HG03354 (cell line): Measurements from ENCODE around the gene CNN2.

ENCODE experiments used
- ATAC-seq: cut with Tn5 transposase; IDR thresholded peaks from one replicate; pipeline ENCODE4 v1.9.1; 2021; ENCODE audit warnings: mild to moderate bottlenecking; ENCODE audit not compliant: unreplicated experiment, poor library complexity, severe bottlenecking

CNN2 gene

GRCh38 chr19:1009041-1009980, 17.1 kb upstream of the CNN2 start:
- no peak for ATAC-seq

DNA sequence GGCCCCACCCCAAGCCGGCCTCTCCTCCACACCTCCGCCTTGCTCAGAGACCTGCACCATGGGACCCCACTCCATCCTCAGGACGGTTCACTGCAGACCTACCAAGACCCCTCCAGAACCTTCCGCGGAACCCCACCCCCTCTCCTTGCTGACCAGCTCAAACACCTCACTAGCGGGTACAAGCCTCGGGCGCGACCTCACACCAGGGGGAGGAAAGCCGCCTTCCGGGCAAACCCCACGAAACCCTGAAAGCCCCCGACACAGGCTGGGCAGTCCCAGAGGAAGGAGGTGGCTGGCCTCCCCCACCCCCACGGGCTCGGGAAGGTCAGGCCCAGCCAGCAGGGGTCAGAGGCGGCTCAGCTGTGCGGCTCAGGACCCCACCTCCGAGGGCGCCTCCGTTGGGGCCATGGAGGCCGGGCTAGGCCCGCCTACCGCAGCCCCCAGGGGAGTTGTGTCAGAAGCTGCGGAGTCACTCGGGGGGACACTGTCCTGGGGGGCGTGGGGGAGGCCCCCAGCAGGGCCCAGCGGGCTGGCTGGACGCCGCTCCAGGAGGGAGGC, 16.3 kb upstream of the CNN2 start:
- ATAC-seq, result no peak

GRCh38 chr19:1010586-1011510, 15.6 kb upstream of the CNN2 start:
- no peak for ATAC-seq

DNA sequence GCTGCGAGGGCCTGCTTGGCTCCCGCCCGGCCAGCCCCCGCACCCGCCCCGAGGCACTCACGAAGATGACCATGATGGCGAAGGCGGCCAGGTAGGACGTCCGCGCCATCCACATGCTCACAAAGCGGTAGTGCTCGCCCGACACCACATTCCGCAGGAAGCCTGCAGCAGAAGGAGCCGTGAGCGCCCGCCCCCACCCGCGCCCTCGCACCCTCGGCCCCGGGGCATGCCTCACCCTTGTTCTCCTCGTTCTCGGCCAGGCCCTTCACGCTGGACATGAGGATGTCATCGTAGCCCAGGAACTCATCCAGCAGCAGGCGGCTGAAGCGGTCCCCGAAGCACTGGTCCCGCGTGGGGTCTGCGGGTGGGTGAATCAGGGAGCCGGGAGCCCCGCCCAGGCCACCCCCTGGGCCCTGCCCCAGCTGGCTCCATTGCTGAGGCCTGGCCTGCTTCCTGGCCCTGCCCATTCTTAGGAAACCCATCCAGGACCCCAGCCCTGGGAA, 14.5 kb upstream of the CNN2 start:
- no peak for ATAC-seq

GRCh38 chr19:1012334-1012733, 14.1 kb upstream of the CNN2 start:
- no peak for ATAC-seq

- ATAC-seq, result no peak
Observed at GRCh38 chr19:1013218-1013617, 13.2 kb upstream of the CNN2 start.

- ATAC-seq, result no peak
Observed at GRCh38 chr19:1014161-1015060, 12.0 kb upstream of the CNN2 start.

GRCh38 chr19:1015061-1015781, 11.2 kb upstream of the CNN2 start:
- ATAC-seq, result no peak

- ATAC-seq, result no peak
Observed at GRCh38 chr19:1015782-1016646, 10.4 kb upstream of the CNN2 start.

- ATAC-seq, result no peak
Observed at GRCh38 chr19:1016647-1017114, 9.7 kb upstream of the CNN2 start.

DNA sequence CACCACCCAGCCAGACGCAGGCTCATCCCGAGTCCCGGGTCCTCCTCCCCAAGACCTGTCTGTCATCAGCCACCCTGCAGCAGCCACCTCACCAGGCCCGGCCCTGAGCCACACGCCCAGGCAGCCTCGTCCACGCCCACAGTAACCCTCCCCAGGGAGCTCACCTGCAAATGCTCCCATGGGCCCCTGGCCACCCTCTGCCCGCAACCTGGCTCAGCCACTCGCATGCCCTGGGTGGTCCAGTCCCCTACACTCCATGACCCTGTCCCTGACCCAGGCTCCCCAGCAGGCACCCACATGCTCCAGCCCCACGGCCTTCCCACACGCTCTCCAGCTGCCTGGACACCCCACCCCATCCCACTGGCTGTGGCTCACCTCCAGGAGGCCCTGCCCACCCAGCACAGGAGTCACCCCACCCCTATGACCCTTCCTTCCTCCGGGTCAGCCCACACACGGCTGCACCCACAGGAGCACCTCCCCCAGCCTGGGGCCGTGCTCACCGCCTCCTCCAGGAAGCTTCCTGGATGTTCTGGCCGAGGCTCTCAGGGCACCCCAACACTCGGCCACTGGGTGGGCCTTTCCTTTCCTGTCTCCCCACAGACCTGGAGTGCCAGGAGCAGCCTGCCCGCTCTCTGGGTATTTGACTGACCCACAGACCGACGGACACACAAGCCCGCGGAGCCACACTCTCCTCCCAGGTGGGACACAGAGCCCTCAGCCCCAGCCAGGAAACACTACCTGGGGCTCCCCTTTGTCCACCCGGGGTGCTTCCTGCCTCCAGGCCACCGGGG, 9.1 kb upstream of the CNN2 start:
- ATAC-seq, result no peak

- ATAC-seq, result no peak
Observed at GRCh38 chr19:1017906-1018305, 8.5 kb upstream of the CNN2 start.

GRCh38 chr19:1018393-1018792, 8.0 kb upstream of the CNN2 start:
- no peak for ATAC-seq

- no peak for ATAC-seq
Observed at GRCh38 chr19:1018932-1019615, 7.3 kb upstream of the CNN2 start.

- ATAC-seq, result no peak
Observed at GRCh38 chr19:1019616-1019961, 6.8 kb upstream of the CNN2 start.
